ENCODE measurements around the gene ST6GALNAC5.

The ST6GALNAC5 gene

DNA sequence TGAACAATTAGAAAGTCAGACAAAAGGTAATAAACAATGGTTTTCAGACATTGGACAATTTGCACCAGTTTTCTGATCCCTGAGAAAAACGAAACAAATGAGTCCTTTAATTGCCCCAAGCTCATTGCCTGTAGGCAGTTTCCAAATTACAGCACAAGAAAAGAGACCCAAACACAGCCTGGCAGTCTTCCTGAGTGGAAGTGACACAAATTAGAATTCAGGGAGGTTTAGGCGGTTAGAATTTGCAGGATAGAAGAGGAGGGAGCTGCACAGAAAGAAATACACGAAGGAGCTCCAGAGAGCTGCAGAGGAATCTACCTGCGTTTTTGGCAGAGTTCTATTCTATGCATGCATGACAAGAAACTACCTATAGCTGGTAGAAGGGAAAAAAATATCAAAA, 236.2 kb downstream of the ST6GALNAC5 start:
- Mint-ChIP-seq H3K36me3 (peaks cover 17% of the 10 kb centered on the region), H3K9me3 (ENCODE audit: low read depth) (no peaks in the 10 kb centered on the region), H3K27ac (no peak overlapping the region), H3K4me1 (ENCODE audit: low read depth) (no peaks in the 10 kb centered on the region), H3K4me3 (no peak overlapping the region), H3K27me3 (no peaks in the 10 kb centered on the region)

DNA sequence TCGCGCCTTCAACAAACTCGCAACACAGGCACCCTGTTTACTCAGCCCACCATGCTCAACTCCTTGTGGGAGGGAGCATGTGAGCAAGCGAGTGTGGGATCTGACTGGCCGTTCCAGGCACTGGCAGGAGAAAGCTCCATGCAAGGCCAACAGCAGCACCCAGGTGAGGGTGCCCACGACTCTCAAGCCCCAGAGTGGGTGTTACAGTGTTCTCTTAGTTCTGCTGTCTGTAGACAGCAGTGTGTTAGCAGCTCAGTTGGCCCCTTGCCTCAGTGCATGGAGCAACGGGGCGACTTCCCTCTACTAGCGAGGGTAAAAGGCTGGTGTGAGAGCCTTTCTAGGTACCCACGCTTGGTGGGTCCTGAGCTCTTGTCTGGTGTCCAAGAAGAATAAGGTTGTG, 237.4 kb downstream of the ST6GALNAC5 start:
- no peak overlapping the region for H3K4me3 Mint-ChIP-seq
- no peaks in the 10 kb centered on the region for H3K27me3 Mint-ChIP-seq
- H3K27ac Mint-ChIP-seq = no peak overlapping the region
- no peaks in the 10 kb centered on the region for H3K9me3 Mint-ChIP-seq (ENCODE audit: low read depth)
- H3K4me1 Mint-ChIP-seq (ENCODE audit: low read depth) = no peaks in the 10 kb centered on the region
- H3K36me3 Mint-ChIP-seq = peaks cover 19% of the 10 kb centered on the region

Data from activated naive CD8-positive, alpha-beta T cell (primary cell).